ENCODE measurements around the gene ANLN.
A peak's percentile ranks its signal among the peaks of the same experiment; 100 is the strongest.
"Not testable (repeated sequence)": the region's sequence is repeated elsewhere in the genome, so short reads cannot be mapped to it uniquely, and the experiment has no call there.

ANLN gene

GRCh38 chr7:36462551-36463137, 73.0 kb downstream of the ANLN start:
- no peak overlapping the region for H3K4me3 ChIP-seq (ENCODE audit: low read depth, low read length)
- no peak for DNase-seq (ENCODE audit: low read depth)
- TF ChIP-seq, protein P1, sequence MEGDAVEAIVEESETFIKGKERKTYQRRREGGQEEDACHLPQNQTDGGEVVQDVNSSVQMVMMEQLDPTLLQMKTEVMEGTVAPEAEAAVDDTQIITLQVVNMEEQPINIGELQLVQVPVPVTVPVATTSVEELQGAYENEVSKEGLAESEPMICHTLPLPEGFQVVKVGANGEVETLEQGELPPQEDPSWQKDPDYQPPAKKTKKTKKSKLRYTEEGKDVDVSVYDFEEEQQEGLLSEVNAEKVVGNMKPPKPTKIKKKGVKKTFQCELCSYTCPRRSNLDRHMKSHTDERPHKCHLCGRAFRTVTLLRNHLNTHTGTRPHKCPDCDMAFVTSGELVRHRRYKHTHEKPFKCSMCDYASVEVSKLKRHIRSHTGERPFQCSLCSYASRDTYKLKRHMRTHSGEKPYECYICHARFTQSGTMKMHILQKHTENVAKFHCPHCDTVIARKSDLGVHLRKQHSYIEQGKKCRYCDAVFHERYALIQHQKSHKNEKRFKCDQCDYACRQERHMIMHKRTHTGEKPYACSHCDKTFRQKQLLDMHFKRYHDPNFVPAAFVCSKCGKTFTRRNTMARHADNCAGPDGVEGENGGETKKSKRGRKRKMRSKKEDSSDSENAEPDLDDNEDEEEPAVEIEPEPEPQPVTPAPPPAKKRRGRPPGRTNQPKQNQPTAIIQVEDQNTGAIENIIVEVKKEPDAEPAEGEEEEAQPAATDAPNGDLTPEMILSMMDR (conservative IDR thresholded peaks at IDR 0.05; ENCODE audit: low read depth, low read length): no peak

DNA sequence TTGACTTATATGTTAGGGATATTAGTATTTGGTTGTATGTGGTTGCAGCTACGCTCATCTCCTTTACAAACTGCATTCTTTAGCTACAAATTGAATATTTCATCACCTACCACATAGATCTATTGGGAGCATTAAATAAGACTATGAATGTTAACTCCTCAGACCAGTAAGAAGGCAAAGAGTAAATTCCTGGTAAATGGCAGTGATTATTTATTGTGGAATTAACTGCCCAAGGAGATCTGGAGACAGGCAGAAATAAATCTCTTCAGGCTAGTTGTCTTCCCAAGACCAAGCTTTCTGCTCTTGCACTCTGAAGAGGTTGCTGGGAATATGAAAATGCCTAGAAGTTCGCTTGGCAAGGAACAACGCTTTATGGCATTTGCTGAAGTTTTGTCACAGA, 74.6 kb downstream of the ANLN start:
- H3K4me3 ChIP-seq (ENCODE audit: low read depth, low read length): no peak overlapping the region
- TF ChIP-seq, protein P1 (conservative IDR thresholded peaks at IDR 0.05; ENCODE audit: low read depth, low read length): no peak
- no peak for DNase-seq (ENCODE audit: low read depth)

DNA sequence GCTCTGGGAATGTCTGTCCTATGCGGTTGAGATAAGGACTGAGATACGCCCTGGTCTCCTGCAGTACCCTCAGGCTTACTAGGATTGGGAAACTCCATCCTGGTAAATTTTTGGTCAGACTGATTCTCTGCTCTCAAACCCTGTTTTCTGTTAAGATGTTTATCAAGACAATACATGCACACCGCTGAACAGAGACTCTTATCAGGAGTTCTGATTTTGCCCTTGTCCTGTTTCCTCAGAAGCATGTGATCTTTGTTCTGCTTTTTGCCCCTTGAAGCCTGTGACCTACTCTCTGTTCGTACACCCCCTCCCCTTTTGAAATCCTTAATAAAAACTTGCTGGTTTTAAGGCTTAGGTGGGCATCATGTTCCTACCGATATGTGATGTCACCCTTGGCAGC, 76.3 kb downstream of the ANLN start:
- not testable (repeated sequence) for H3K4me3 ChIP-seq (ENCODE audit: low read depth, low read length); DNase-seq (ENCODE audit: low read depth)

DNA sequence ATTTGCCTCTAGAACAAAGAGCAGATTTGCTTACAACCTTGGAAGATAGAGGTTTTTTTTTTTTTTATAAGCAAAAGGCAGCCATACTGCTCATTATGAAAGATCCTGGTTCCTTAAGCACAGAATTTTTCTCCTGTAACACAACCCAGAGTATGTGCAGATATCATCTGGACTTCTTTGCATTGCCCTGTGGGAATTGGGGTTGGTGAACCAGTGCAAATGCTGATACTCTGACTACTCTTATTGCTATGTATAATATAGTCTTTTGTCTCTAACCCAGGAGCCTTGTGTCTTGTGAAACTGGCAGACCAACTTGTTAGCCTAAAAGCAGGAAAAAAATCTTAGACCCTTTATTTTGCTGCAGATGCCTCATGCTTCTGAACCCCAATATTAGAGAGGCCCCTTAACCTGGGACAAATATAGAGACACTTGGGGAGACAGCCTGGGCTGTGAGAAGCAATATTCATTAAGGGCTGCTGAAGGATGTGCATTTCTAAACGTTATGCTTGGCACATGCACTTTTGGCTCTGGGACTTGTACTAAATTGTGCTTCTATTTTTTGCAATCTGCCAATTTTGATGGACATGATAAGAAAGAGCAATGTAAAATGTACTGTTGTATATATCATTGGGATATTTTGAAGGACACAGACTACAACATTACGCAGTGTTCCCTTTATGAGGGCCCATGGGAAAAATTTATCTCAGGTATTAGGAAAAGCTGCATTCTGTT, 78.9 kb downstream of the ANLN start:
- H3K4me3 ChIP-seq (ENCODE audit: low read depth, low read length): no peak overlapping the region
- TF ChIP-seq, protein P1 (conservative IDR thresholded peaks at IDR 0.05; ENCODE audit: low read depth, low read length): no peak
- DNase-seq (ENCODE audit: low read depth): peak; percentile 44

DNA sequence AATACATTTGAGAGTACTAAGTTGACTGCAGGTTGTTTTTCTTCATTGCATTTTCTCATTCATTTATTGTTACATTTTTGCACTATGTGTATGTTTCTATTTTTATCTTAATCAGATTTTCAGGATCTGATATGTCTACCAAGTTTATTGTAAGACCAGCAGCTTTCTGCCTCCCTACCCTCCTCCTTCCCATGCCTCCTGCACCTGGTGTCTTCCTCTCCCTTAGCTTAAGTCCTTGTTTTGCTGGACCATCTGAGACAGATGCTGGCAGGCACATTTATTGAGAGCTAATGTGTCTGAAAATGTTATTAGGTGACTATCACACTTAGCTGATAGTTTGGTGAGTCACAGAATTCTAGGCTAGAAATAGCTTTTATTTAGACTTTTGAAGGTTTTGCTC, 79.6 kb downstream of the ANLN start:
- no peak for DNase-seq (ENCODE audit: low read depth)
- TF ChIP-seq, protein P1 (conservative IDR thresholded peaks at IDR 0.05; ENCODE audit: low read depth, low read length): no peak
- H3K4me3 ChIP-seq (ENCODE audit: low read depth, low read length): no peak overlapping the region

DNA sequence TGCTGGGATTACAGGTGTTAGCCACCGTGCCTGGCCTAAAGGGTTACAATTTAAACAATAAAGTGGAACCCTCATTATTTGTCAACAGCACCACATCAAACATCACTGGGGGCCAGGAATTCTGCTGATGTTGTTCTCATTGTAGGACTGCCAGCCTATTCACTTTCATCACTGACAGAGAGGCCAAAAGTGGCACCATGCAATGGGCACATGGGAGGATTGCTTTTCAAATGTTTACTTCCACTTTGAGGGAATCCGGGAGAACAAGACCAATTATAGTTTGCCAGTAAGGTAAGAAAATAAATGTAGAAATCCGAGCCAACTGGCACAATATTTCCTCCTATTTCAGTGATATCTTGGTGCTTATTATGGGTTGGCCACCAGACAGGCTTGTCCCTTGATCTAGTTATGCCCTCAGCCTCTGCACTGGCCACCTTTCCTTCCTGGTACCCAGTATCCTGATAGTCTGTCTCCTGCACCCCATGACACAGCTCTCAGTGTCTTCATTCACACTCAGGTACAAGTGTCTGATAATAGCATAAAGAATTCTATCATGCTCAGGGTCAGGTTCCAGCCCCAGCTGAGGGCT, 82.6 kb downstream of the ANLN start:
- H3K4me3 ChIP-seq (ENCODE audit: low read depth, low read length): no peak overlapping the region
- TF ChIP-seq, protein P1 (conservative IDR thresholded peaks at IDR 0.05; ENCODE audit: low read depth, low read length): no peak
- DNase-seq (ENCODE audit: low read depth): no peak

DNA sequence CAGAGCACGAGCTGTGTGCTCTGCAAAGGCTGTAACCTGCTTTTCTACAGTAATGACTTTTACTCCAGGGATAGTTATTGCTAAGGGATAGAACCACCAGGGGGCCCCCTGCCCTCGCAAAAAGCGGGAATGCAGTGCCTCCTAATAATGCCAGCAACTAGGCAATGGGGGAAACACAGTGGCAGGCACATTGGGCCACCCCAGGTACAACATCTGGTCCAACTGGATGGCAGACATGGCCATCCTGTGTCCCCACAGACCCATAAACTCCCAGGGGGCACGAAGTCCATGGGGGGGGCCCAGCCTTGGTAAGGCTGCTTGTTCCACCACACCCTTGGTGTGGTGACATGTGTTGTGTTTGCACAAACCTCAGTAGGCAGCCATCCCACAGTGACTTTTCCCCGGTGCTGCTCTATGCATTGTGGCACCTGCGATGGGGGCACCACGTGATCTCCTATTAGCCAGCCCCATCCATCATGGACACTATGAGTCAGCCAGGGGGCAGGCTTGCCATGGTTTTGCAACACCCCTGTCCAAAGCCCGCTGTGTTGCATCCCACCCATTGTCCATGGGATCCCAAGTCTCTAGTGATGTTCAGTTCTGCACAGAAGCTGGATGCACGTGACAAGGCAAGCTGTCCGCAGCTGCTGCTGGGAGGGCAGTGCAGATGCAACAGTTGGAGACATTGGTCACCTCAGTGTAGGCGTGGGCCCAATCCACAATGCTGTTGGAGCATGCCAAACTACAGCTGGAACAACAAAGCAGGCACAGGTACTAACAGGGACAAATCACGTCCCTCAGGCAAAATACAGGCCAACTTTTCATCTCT, 84.0 kb downstream of the ANLN start:
- TF ChIP-seq, protein P1 (conservative IDR thresholded peaks at IDR 0.05; ENCODE audit: low read depth, low read length): peak; percentile 73
- DNase-seq (ENCODE audit: low read depth): peak; percentile 35
- H3K4me3 ChIP-seq (ENCODE audit: low read depth, low read length): no peak overlapping the region
